Neural cell (in vitro differentiated cells): ENCODE data around the gene PRKCZ. TPM values are rescaled to one million over a fixed set of nuclear protein-coding genes. Genes with fewer than 3 reads are reported as not detected.
"Not testable (repeated sequence)": the region's sequence is repeated elsewhere in the genome, so short reads cannot be mapped to it uniquely, and the experiment has no call there.

ENCODE experiments used
- H2AFZ ChIP-seq: fragments of 200-600, 300-800 bp; sonication (generic), shearing (Covaris generic); 2 replicates; pipeline ENCODE4 v1.6.0; 2014; ENCODE audit warnings: low read depth, mild to moderate bottlenecking, antibody characterized with exemption, low read length, moderate library complexity
- H3F3A ChIP-seq: fragments of 200-600 bp; shearing (Covaris generic); 2 replicates; pipeline ENCODE4 v1.6.1; 2016; ENCODE audit warnings: mild to moderate bottlenecking, moderate library complexity, mixed read lengths, antibody characterized with exemption, low read length; ENCODE audit not compliant: insufficient read depth, poor library complexity, severe bottlenecking
- H3K27ac ChIP-seq: fragments of 200-600, 300-800 bp; sonication (generic), shearing (Covaris generic); 2 replicates; pipeline ENCODE4 v1.5.1; 2014; ENCODE audit warnings: mild to moderate bottlenecking, low read length, moderate library complexity
- H3K27me3 ChIP-seq: fragments of 300-800, 200-600 bp; sonication (generic), shearing (Covaris generic); 2 replicates; pipeline ENCODE4 v1.6.0; 2014; ENCODE audit warnings: mild to moderate bottlenecking, low read depth, low read length, moderate library complexity; ENCODE audit not compliant: insufficient read depth
- H3K36me3 ChIP-seq: fragments of 300-800, 200-600 bp; sonication (generic), shearing (Covaris generic); 2 replicates; pipeline ENCODE4 v1.5.1; 2014; ENCODE audit warnings: mild to moderate bottlenecking, antibody characterized with exemption, low read length, moderate library complexity; ENCODE audit not compliant: insufficient read depth
- H3K4me2 ChIP-seq: fragments of 300-800, 200-600 bp; sonication (generic), shearing (Covaris generic); 2 replicates; pipeline ENCODE4 v1.6.0; 2014; ENCODE audit warnings: mild to moderate bottlenecking, low read length
- H3K4me3 ChIP-seq: fragments of 300-800, 200-600 bp; sonication (generic), shearing (Covaris generic); 2 replicates; pipeline ENCODE4 v1.5.1; 2014; ENCODE audit warnings: mild to moderate bottlenecking, low read length, moderate library complexity
- H3K79me2 ChIP-seq: fragments of 200-600 bp; shearing (Covaris generic); replicated peaks from 2 replicates; pipeline ENCODE4 v1.6.0; 2014; ENCODE audit warnings: mild to moderate bottlenecking, low read length, moderate library complexity; ENCODE audit not compliant: insufficient read depth
- H3K9ac ChIP-seq: fragments of 300-800, 200-600 bp; sonication (generic), shearing (Covaris generic); 2 replicates; pipeline ENCODE4 v1.6.1; 2016; ENCODE audit warnings: mild to moderate bottlenecking, low read length, mixed read lengths
- H3K9me2 ChIP-seq: fragments of 200-600 bp; shearing (Covaris generic); 2 replicates; pipeline ENCODE4 v1.6.1; 2016; ENCODE audit warnings: mild to moderate bottlenecking, low read length, mixed read lengths; ENCODE audit not compliant: insufficient read depth
- H3K9me3 ChIP-seq: fragments of 200-600, 300-800 bp; sonication (generic), shearing (Covaris generic); 2 replicates; pipeline ENCODE4 v1.6.1; 2016; ENCODE audit warnings: mild to moderate bottlenecking, mixed run types, low read length, moderate library complexity, mixed read lengths
- H4K20me1 ChIP-seq: fragments of 200-600 bp; shearing (Covaris generic); 2 replicates; pipeline ENCODE4 v1.6.1; 2016; ENCODE audit warnings: mild to moderate bottlenecking, mixed run types; ENCODE audit not compliant: insufficient read depth
- EP300 ChIP-seq: fragments of 450-650 bp; conservative IDR thresholded peaks from 2 replicates; pipeline ENCODE4 v1.6.1; 2014; ENCODE audit warnings: antibody characterized with exemption, mild to moderate bottlenecking, moderate library complexity; ENCODE audit not compliant: poor library complexity, severe bottlenecking
- EZH2 ChIP-seq: fragments of 200-600, 300-800 bp; shearing (Covaris generic), sonication (generic); IDR thresholded peaks from 2 replicates; pipeline ENCODE4 v1.6.1; 2014; ENCODE audit warnings: antibody characterized with exemption, low read length, borderline replicate concordance, mild to moderate bottlenecking; ENCODE audit not compliant: insufficient read depth, poor library complexity, severe bottlenecking
- MXI1 ChIP-seq: fragments of 450-650 bp; conservative IDR thresholded peaks from 2 replicates; pipeline ENCODE4 v1.6.1; 2014; ENCODE audit warnings: antibody characterized with exemption, mild to moderate bottlenecking; ENCODE audit not compliant: poor library complexity, severe bottlenecking
- POLR2AphosphoS5 ChIP-seq: IDR thresholded peaks from 2 replicates; pipeline ENCODE4 v1.6.1; 2012
- RAD21 ChIP-seq: fragments of 450-650 bp; conservative IDR thresholded peaks from 2 replicates; pipeline ENCODE4 v1.6.1; 2014; ENCODE audit warnings: antibody characterized with exemption, mild to moderate bottlenecking, moderate library complexity
- REST ChIP-seq: IDR thresholded peaks from 2 replicates; pipeline ENCODE4 v1.6.1; 2012; ENCODE audit warnings: borderline replicate concordance
- SMC3 ChIP-seq: fragments of 450-650 bp; conservative IDR thresholded peaks from 2 replicates; pipeline ENCODE4 v1.6.1; 2014; ENCODE audit warnings: antibody characterized with exemption, mild to moderate bottlenecking, moderate library complexity; ENCODE audit not compliant: poor library complexity
- TAF1 ChIP-seq: IDR thresholded peaks from 2 replicates; pipeline ENCODE4 v1.6.1; 2012; ENCODE audit warnings: low read depth
- polyA plus RNA-seq: library from polyadenylated mRNA; depleted of rRNA; stranded (reverse); fragments of >200 nt; gene quantifications from 2 replicates; pipeline ENCODE4 v1.2.3, GENCODE V29; 2014
- TF ChIP-seq, protein P1 (sequence below): fragments of 450-650 bp; IDR thresholded peaks from 2 replicates; pipeline ENCODE4 v1.5.1; 2014; ENCODE audit warnings: antibody characterized with exemption, mild to moderate bottlenecking, moderate library complexity; ENCODE audit not compliant: poor library complexity, severe bottlenecking

PRKCZ gene
- polyA plus RNA-seq, 1 donor from 2014 or later, result 54.9 TPM

DNA sequence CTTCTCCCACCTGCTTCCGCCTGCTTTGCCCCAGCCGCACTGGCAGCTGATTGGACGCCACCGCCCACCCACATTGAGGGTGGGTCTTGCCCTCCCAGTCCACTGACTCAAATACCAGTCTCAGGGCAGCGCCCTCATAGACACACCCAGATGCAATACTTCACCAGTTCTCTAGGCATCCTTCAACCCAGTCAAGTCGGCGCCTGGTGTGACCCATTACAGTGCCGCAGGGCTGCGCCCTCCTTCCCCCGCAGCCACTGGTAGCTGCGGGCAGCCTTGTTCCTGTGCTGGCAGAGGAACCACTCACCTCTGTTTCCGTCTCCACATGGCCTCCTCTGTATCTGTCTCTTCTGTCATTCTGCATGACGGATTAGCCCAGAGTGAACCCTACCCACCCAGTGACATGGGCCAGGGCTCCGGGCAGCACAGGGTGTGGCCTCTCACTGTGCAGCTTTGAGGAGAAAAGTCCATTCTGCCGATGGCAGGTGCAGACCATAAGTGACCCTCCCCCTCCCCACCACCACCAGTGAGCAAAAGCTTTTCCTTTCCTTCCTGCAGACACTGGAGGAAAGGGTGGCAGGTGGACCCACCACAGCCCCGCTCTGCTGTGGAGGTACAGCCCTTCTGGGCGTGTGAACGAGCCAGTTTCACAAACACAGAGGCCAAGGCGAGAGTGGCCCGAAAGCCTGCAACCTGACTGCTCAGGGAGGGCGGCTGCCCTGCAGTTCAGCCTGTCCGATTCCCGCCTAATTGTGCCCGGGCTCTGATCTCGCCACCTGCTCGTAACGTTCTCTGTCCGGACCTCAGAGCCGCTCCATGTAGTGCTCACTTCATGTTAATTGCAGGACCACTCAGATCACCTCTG lies 87.3 kb downstream of the PRKCZ start:
- TF ChIP-seq TAF1 (no peak), SMC3 (no peak), EZH2 (no peak), MXI1 (no peak), POLR2AphosphoS5 (no peak), RAD21 (no peak), EP300 (no peak), REST (no peak)
- TF ChIP-seq, protein P1, sequence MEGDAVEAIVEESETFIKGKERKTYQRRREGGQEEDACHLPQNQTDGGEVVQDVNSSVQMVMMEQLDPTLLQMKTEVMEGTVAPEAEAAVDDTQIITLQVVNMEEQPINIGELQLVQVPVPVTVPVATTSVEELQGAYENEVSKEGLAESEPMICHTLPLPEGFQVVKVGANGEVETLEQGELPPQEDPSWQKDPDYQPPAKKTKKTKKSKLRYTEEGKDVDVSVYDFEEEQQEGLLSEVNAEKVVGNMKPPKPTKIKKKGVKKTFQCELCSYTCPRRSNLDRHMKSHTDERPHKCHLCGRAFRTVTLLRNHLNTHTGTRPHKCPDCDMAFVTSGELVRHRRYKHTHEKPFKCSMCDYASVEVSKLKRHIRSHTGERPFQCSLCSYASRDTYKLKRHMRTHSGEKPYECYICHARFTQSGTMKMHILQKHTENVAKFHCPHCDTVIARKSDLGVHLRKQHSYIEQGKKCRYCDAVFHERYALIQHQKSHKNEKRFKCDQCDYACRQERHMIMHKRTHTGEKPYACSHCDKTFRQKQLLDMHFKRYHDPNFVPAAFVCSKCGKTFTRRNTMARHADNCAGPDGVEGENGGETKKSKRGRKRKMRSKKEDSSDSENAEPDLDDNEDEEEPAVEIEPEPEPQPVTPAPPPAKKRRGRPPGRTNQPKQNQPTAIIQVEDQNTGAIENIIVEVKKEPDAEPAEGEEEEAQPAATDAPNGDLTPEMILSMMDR, result no peak
- no peak overlapping the region for H3K9ac ChIP-seq
- H3K9me2 ChIP-seq, result no peaks in the 10 kb centered on the region
- H3K4me3 ChIP-seq, result no peak overlapping the region
- no peaks in the 10 kb centered on the region for H3K36me3 ChIP-seq
- no peaks in the 10 kb centered on the region for H3K9me3 ChIP-seq
- H3F3A ChIP-seq, result no peaks in the 10 kb centered on the region
- H4K20me1 ChIP-seq, result no peaks in the 10 kb centered on the region
- no peak overlapping the region for H2AFZ ChIP-seq
- H3K27ac ChIP-seq, result no peak overlapping the region
- no peaks in the 10 kb centered on the region for H3K27me3 ChIP-seq
- no peaks in the 10 kb centered on the region for H3K79me2 ChIP-seq
- no peak overlapping the region for H3K4me2 ChIP-seq

GRCh38 chr1:2139156-2139555 lies 88.9 kb downstream of the PRKCZ start:
- not testable (repeated sequence) for H3K9ac ChIP-seq, H3K9me2 ChIP-seq, H3K27me3 ChIP-seq, H3K4me3 ChIP-seq, H3K27ac ChIP-seq, H3K9me3 ChIP-seq, H3K4me2 ChIP-seq, H2AFZ ChIP-seq, H3K36me3 ChIP-seq, H4K20me1 ChIP-seq, H3K79me2 ChIP-seq, H3F3A ChIP-seq
